GM21528 (cell line): ENCODE measurements around the gene RSAD1.
"Not testable (repeated sequence)": the region's sequence is repeated elsewhere in the genome, so short reads cannot be mapped to it uniquely, and the experiment has no call there.

ENCODE experiments used
- ATAC-seq: cut with Tn5 transposase; IDR thresholded peaks from one replicate; pipeline ENCODE4 v1.9.1; 2021; ENCODE audit warnings: mild to moderate bottlenecking, moderate library complexity; ENCODE audit not compliant: unreplicated experiment, low FRiP score

The RSAD1 gene

DNA sequence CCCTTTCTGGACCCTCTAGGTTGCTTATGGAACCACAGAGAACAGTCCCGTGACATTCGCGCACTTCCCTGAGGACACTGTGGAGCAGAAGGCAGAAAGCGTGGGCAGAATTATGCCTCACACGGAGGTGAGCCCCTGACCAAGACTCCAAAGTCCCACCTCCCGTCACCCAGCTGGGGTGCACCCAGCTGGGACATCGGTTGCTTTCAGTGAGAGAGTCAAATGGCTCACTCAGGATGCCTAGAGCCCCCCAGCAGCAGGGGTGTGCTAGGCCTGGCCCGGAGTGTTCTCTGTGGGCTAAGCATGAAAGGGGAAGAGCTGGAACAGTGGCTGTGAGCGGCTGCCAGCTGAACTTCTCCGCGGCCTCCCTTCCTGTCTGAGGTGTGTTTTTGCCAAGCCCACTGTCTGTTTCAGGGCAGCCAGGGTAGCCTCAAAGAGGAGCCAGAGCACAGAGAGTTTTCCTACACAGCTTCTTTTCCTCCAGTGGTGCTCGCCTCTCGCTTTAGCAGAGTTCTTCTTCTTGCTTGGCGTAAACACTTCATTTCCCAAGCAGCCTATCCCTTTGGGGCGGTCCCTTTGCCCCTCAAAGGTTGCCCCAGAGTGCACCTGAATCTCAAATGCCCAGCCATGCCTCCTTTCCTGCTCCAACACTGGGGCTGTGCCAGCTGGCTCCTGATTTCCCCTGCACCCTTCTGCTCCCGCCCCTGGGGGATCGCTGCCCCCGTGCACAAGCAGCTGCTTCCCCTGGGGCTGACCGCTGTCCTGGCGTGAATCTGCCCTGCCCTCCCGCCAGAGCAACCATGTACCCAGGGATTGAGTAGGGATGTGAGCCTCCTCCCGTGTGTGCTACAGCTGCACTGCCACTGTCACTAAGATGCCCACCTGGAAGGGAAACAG is 7.4 kb upstream of the RSAD1 start:
- ATAC-seq, result no peak

DNA sequence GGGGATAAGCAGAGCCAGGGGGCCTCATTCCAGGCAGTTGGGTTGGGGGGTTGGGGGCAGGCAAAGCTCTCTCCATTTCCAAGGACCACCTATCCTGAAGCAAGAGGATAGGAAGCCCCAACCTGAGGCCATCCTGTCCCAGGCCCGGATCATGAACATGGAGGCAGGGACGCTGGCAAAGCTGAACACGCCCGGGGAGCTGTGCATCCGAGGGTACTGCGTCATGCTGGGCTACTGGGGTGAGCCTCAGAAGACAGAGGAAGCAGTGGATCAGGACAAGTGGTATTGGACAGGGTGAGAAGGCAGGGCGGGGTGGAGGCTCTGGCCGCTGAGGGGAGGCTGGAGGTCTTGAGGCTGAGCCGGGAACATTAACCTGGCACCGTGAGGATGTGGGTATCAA is 6.4 kb upstream of the RSAD1 start:
- no peak for ATAC-seq

DNA sequence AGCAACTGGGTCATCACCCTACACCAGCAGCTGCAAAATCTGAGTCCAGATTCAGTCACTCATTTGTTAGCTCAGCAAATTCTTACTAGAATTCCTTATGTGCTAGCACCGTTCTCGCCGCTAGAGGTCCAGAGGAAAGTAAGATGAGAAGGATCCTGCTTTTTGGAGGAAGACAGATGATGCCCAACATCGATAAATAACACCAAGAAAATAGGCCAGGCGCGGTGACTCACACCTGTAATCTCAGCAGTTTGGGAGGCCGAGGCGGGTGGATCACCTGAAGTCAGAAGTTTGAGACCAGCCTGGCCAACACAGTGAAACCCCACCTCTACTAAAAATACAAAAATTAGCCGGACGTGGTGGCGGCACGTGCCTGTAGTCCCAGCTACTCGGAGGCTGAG is 5.9 kb upstream of the RSAD1 start:
- ATAC-seq, result not testable (repeated sequence)

DNA sequence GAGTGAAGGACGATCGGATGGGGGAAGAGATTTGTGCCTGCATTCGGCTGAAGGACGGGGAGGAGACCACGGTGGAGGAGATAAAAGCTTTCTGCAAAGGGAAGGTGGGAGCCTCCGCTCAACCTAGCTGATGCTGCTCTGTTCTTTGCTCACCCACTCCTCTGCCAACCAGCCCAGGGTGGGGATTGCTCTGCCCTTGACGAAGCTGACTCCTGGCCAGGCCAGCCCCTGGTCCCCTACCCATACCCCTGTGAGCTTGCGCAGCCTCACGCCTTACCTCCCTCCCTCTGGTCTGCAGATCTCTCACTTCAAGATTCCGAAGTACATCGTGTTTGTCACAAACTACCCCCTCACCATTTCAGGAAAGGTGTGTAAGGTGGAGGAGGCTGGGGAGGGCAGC is 4.8 kb upstream of the RSAD1 start:
- no peak for ATAC-seq

DNA sequence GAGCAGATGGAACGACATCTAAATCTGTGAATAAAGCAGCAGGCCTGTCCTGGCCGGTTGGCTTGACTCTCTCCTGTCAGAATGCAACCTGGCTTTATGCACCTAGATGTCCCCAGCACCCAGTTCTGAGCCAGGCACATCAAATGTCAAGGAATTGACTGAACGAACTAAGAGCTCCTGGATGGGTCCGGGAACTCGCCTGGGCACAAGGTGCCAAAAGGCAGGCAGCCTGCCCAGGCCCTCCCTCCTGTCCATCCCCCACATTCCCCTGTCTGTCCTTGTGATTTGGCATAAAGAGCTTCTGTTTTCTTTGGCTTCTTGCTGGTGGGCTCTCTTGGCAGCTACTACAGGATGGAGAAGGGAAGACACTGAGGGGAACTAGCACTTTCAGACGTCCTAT is 4.1 kb upstream of the RSAD1 start:
- ATAC-seq, result no peak

DNA sequence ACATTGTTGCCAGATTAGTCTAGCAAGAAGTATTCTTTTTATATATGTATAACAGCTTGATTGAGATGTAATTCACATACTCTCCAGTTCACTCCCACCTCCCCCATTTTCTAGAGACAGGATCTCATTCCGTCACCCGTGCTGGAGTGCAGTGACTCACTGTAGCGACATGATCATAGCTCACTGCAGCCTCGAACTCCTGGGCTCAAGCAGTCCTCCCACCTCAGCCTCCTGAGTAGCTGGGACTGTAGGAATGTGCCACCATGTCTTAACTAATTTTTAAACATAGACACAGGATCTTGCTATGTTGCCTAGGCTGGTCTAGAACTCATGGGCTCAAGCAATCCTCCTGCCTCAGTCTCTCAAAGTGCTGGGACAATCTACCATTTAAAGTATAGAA is 3.3 kb upstream of the RSAD1 start:
- ATAC-seq, result no peak

DNA sequence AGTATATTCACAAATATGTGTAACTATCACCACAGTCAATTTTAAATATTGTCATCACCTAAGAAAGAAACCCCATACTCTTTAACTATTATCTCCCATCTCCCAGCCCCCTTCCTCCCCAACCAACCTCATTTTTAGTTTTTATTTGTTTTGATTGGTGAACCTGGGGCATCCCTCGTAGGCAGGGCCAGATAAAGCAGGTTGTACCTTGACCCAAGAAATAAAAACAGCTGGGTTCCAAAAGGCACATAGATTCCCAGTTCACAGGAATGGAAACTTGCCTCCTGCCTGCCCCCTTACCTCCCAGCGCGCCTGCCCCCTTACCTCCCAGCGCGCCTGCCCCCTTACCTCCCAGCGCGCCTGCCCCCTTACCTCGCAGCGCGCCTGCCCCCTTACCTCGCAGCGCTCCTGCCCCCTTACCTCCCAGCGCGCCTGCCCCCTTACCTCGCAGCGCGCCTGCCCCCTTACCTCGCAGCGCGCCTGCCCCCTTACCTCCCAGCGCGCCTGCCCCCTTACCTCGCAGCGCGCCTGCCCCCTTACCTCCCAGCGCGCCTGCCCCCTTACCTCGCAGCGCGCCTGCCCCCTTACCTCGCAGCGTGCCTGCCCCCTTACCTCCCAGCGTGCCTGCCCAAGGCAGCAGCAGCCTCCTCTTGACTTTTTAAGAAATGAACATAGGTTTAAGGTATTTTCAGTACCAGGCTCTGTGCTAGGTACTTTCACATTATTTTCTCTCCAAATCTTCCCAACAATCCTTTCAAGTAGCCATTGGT is 2.7 kb upstream of the RSAD1 start:
- not testable (repeated sequence) for ATAC-seq

DNA sequence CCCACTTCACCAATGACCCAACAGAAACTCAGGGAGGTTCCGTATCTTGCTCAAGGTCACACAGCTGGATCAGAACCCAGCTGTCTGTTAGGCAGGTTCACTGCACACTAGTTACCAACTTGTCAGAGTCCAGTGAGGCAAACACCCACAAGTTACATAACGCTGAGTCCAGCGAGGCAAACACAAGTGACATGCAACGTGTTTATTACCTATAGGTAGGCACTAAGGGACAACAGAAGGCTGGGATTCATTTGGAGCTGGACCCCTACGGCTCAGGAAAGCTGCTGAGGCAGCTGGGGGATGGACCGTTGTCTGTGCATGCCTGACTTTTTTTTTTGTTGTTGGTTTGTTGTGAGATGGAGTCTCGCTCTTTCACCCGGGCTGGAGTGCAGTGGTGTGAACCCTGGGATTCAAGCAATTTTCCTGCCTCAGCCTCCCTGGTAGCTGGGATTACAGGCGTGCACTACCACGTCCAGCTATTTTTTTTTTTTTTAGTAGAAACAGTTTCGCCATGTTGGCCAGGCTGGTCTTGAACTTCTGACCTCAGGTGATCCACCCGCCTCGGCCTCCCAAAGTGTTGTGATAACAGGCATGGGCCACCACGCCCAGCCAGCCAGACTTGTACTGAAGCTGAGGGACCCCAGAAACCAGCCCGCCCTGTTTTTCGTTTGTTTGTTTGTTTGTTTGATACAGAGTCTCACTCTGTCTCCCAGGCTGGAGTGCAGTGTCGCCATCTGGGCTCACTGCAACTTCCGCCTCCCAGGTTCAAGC is 1.9 kb upstream of the RSAD1 start:
- no peak for ATAC-seq

DNA sequence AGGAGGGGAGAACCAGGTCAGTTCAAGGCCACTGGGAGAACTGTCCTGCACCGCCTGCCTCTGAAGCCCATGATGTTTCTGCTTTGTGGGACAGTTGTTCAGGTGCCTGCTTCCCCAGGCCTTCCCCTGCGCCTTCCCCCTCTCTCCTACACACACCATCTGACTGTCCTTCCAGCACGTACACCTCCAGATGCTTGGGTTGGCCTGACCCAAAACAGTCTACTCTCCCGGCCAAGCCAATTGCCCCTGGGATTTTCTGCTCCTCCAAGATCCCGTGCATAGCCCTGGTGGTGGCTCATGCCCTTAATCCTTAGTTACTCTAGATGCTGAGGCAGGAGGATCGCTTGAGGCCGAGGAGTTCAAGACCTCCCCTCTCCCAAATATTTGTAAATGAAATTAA is 684 bp upstream of the RSAD1 start:
- no peak for ATAC-seq

DNA sequence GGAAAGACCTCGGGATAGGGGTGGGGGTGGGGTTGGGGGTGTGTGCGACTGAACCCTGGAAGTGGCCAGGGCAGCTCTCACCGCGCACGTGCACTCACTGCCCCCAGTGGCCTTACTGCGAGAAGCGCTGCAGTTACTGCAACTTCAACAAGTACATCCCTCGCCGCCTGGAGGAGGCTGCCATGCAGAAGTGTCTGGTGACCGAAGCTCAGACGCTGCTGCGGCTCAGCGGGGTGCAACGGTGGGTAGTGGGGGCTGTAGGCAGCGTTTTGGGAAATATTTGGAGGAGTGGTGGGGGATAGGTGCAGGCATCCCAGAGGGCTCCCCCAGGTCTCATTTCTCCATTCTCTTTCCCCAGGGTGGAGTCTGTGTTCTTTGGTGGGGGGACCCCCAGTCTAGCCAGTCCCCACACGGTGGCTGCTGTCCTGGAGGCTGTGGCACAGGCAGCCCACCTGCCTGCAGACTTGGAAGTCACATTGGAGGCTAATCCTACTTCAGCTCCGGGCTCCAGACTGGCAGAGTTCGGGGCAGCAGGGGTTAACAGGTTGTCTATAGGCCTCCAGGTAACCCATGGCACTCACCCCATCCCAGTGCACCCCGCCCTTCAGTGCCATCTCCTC is 972 bp downstream of the RSAD1 start:
- ATAC-seq, result no peak

DNA sequence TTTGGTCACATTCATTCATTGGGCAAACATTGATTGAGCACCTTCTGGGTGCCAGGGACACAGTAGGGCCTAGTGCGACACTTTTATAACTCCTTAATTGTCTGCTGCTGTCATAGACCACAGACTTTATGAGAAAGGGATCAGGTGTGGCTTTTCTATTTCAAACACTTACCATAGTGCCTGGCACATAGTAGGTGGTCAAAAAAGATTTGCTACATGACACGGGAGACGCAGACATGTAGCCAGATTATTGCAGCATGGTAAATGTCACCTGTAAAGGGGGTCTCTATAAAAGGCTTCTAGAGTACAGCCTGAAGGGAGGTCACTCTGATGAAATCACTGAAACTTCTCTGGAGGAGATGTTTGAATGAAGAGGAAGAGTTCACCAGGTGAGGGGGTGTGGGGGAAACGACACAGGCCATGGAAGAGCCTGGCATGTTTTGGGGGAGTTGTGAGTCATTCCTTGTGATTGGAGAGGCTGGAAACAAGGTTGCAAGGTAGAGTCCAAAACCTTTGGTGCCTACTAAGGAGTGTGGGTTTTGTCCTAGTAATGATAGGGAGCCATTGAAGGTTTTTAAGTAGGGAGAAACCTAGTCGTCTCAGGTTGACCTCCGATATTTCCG is 1.6 kb downstream of the RSAD1 start:
- no peak for ATAC-seq

DNA sequence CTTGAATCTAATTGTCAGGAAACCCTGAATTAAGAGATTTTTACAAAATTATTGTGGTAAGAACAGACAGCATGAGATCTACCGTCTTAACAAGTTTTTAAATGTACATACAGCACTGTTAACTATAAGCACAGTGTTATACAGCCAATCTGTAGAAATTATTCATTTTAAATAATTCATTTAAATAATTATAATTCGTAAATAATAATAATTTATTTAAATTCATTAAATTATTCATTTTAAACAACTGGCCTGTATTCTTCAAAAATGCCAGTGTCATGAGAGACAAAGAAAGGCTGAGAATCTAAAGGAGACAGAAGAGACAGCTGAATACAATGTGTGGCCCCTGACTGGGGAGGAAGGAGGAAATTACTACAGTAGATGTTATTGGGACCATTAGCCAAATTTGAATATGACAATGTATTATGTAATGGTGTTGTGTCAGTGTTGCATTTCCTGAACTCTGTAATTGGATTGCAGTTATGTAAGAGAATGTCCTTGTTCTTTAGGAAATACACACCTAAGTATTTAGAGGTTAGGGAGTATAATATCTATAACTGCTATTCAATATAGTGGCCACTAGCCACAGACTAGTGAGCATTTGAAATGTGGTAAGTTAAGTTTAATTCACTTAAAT is 2.3 kb downstream of the RSAD1 start:
- ATAC-seq, result no peak

DNA sequence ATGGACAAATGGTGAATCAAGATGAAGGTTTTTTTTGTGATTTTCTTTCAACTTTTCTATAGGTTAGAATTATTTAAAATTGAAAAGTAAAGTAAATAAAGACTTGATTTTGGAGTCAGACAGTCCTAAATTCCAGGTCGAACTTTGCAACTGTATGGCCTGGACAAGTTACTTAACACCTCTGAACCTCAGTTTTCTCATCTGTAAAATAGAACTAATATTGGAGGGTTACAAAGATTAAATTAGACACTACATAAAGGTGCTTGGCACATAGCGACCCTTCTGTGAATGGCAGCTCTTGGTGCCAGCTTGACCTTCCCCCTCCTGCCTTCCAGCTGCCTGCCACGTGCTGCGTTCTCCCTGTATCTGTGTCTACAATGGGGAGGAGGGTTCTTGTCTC is 3.0 kb downstream of the RSAD1 start:
- no peak for ATAC-seq

DNA sequence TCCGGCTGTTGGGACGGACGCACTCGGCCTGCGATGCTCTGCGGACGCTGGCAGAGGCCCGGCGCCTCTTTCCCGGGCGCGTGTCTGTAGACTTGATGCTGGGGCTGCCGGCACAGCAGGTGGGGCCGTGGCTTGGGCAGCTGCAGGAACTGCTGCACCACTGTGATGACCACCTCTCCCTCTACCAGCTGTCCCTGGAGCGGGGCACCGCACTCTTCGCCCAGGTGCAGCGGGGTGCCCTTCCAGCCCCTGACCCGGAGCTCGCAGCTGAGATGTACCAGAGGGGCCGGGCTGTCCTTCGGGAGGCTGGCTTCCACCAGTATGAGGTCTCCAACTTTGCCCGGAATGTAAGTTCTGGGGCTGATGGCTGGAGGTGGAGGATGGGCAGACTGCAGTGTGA is 3.5 kb downstream of the RSAD1 start:
- ATAC-seq, result no peak

DNA sequence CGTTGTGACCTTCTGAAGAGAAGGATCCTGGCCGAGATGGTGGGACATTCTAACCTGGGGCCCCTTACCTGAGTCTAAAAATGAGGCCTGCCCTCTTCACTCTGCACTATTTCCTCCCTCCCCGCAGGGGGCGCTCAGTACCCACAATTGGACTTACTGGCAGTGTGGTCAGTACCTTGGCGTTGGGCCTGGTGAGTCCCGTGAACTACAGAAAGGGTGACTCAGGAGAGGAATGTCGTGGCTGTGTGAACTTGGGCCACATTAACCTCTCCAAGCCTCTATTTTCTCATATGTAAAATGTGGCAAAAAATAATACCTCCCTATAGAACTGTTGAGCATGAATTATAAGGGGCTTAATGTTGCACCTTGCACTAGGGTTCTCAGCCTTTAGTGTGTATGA is 3.9 kb downstream of the RSAD1 start:
- no peak for ATAC-seq

DNA sequence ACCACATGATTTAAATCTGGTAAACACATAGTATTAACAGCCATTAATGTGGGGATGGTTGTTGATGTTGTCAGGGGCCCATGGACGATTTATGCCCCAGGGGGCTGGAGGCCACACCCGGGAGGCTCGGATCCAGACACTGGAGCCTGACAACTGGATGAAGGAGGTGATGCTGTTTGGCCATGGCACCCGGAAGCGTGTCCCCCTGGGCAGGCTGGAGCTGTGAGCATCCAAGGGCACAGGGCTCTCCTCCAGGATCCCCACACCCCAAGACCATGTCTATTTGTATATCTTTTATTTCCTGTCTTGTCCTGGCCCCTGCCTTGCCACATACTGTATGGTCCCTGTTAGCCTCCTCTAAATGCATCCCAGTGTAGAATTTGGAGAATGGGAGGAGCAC is 4.6 kb downstream of the RSAD1 start:
- ATAC-seq, result no peak

DNA sequence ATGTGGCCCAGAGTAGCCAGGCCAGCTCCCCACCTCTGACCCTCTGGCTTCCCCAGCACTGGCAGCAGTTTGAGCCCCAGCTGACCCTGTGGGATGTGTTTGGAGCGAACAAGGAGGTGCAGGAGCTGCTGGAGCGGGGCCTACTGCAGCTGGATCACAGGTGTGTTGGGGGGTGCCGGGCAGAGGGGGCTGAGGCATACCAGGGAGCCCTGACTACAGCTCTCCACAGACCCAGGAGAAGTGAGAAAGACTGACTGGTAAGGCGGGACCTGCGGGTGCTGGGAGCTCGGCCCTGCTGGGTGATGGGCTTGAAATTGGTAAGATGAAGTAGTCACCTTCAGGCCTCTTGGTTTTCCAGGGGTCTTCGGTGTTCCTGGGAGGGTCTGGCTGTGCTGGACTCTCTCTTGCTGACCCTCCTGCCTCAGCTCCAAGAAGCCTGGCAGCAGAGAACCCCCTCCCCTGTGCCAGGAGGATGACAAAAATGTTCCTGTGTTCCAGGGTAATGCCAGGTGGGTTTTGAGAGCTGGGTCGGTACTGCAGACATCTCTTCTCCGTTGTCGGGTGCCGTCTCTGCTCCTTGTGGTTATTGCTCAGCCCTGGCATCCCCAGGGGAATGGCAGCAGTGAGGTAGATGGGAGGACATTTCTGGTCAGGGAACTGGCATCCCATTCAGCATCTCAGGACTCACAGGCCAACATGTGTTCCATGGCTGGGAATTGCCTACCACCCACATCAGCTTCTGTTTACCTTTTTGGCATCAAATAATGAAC is 5.9 kb downstream of the RSAD1 start:
- ATAC-seq, result no peak

DNA sequence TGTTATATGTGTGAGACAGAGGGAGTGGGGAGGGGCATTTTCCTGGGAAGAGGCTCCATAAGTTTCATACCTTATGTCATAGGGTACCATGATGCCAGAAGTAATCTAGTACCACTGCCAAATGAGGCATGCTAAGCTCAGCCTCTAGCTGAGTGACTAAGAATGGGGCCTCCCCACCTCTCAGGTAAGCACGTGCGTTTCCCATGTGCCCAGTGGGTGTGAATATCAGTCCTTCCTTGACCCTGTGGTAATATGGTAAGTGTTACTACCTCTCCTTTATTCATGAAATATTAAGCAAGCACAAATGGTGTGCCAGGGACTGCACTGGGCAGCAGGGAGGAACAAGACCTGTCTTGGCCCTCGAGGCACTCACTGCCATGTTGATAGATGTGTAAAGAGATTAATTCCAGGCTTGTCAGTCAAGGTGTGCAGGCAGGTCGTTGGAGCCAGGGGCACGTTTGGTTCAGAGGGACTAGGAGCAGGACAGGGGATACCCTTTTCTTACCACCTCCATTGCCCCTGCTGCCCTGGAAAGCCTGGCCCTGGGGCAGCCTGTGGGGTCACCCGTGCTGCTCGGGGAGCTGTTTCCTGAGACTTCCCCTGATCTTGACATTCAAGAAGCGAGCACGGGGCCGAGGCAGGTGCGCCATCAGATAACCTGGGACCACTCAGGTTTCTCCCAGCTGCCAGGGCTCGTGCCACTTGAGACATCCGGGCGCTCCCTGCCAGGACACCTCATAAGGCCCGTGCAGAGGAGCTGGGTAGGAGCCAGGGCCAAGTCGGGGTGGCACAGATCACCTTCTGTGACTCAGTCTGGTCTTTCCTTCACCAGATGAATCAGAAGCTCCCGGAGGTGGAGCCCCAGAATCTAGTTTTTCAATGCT is 8.8 kb downstream of the RSAD1 start:
- ATAC-seq, result no peak
